Measurements from ENCODE around the gene WDR7. TPM values are rescaled to one million over a fixed set of nuclear protein-coding genes. Genes with fewer than 3 reads are reported as not detected.
A peak's percentile ranks its signal among the peaks of the same experiment; 100 is the strongest.

The WDR7 gene
- total and polyA plus RNA-seq, 10 of the 15 experiments (the other 5 are each of a cell fraction or from before 2014, with no cell fraction given) = 2.8 to 16.5 (median 11.7) TPM

DNA sequence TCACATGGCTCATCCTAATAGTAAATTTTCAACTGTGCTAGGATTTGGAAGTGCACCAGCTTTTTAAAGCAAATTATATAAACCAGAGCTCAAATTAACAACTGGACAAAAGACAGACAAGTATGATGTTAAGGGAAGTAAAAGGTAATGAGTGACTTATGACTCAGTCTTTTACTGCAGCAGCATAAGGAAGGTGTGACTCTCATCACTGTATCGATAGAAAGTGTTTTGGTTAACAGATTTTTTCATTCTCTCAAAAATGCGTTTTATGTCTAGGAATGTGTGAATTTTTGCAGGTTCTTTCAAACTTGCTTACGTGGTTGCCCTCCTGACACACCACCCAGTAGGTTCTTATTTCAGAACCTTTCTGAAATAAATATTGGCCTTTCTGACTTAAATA is 251.5 kb downstream of the WDR7 start:
- DNase-seq (ENCODE audit: low read depth, low spot score) (no peak), ATAC-seq (peak; percentile 82), FAIRE-seq (no peak)
- RAD21 ChIA-PET (ENCODE audit: unreplicated experiment) = interaction anchor here (0.7 to 1.9 kb wide), 5 partner anchors 8 to 121 kb away, joined by 3 to 8 read pairs (median 3); no protein-coding TSS in a partner anchor
- no TSS peak for BruUV-seq (replicated peaks)
- H3K4me1 ChIP-seq (ENCODE audit: control insufficient read depth, insufficient read depth, low read length) = no peaks in the 10 kb centered on the region
- no peaks in the 10 kb centered on the region for H3K79me2 ChIP-seq (ENCODE audit: control insufficient read depth, insufficient read depth, low read length)
- no peaks in the 10 kb centered on the region for H3K9me3 ChIP-seq (replicated peaks; ENCODE audit: control insufficient read depth, insufficient read depth, low read length)
- no peak overlapping the region for H2AFZ ChIP-seq (ENCODE audit: control insufficient read depth, low read depth, low read length)
- H3K36me3 ChIP-seq (ENCODE audit: control insufficient read depth in 2 of 2, insufficient read depth in 2 of 2, low read length in 1 of 2) = no peaks in the 10 kb centered on the region
- no peak overlapping the region for H3K27ac ChIP-seq (ENCODE audit: control insufficient read depth, insufficient read depth)
- WGBS (ENCODE audit: insufficient coverage, insufficient replicate concordance, low lambda C conversion rate, missing lambda C conversion rate) = 100% methylated on average over 3 of the region's 3 CpGs
- intact Hi-C loops (cut with micrococcal nuclease; ENCODE audit: unreplicated experiment) = no loop called here
- H3K27me3 ChIP-seq (replicated peaks in 1 of 2; ENCODE audit: control insufficient read depth in 2 of 2, insufficient read depth in 2 of 2, low read length in 1 of 2) = no peaks in the 10 kb centered on the region
- H3K4me3 ChIP-seq = no peak overlapping the region
- TF ChIP-seq, protein P1, sequence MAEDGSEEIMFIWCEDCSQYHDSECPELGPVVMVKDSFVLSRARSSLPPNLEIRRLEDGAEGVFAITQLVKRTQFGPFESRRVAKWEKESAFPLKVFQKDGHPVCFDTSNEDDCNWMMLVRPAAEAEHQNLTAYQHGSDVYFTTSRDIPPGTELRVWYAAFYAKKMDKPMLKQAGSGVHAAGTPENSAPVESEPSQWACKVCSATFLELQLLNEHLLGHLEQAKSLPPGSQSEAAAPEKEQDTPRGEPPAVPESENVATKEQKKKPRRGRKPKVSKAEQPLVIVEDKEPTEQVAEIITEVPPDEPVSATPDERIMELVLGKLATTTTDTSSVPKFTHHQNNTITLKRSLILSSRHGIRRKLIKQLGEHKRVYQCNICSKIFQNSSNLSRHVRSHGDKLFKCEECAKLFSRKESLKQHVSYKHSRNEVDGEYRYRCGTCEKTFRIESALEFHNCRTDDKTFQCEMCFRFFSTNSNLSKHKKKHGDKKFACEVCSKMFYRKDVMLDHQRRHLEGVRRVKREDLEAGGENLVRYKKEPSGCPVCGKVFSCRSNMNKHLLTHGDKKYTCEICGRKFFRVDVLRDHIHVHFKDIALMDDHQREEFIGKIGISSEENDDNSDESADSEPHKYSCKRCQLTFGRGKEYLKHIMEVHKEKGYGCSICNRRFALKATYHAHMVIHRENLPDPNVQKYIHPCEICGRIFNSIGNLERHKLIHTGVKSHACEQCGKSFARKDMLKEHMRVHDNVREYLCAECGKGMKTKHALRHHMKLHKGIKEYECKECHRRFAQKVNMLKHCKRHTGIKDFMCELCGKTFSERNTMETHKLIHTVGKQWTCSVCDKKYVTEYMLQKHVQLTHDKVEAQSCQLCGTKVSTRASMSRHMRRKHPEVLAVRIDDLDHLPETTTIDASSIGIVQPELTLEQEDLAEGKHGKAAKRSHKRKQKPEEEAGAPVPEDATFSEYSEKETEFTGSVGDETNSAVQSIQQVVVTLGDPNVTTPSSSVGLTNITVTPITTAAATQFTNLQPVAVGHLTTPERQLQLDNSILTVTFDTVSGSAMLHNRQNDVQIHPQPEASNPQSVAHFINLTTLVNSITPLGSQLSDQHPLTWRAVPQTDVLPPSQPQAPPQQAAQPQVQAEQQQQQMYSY (CRISPR knock-in tag; IDR thresholded peaks at IDR 0.05) = no peak
- TF ChIP-seq CHD4 (IDR thresholded peaks at IDR 0.05) (no peak), ZNF24 (IDR thresholded peaks at IDR 0.05) (peak; percentile 45; the same call in 1 of the 2 replicates), ATF7 (IDR thresholded peaks at IDR 0.05; ENCODE audit: low read depth) (peak; percentile 66), MTA2 (IDR thresholded peaks at IDR 0.05; ENCODE audit: low read depth) (peak; percentile 69), ZSCAN29 (IDR thresholded peaks at IDR 0.05) (peak; percentile 87; the same call in 1 of the 2 replicates), DPF2 (IDR thresholded peaks at IDR 0.05) (0 out of 2 replicates have a peak, but pooled peaks have one; percentile 37)
- TF ChIP-seq, protein P2, sequence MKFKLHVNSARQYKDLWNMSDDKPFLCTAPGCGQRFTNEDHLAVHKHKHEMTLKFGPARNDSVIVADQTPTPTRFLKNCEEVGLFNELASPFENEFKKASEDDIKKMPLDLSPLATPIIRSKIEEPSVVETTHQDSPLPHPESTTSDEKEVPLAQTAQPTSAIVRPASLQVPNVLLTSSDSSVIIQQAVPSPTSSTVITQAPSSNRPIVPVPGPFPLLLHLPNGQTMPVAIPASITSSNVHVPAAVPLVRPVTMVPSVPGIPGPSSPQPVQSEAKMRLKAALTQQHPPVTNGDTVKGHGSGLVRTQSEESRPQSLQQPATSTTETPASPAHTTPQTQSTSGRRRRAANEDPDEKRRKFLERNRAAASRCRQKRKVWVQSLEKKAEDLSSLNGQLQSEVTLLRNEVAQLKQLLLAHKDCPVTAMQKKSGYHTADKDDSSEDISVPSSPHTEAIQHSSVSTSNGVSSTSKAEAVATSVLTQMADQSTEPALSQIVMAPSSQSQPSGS (IDR thresholded peaks at IDR 0.05; ENCODE audit: low read length) = no peak
- TF ChIP-seq, protein P3, sequence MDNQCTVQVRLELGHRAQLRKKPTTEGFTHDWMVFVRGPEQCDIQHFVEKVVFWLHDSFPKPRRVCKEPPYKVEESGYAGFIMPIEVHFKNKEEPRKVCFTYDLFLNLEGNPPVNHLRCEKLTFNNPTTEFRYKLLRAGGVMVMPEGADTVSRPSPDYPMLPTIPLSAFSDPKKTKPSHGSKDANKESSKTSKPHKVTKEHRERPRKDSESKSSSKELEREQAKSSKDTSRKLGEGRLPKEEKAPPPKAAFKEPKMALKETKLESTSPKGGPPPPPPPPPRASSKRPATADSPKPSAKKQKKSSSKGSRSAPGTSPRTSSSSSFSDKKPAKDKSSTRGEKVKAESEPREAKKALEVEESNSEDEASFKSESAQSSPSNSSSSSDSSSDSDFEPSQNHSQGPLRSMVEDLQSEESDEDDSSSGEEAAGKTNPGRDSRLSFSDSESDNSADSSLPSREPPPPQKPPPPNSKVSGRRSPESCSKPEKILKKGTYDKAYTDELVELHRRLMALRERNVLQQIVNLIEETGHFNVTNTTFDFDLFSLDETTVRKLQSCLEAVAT (IDR thresholded peaks at IDR 0.05) = 0 out of 2 replicates have a peak, but pooled peaks have one; percentile 20
- H3K9ac ChIP-seq (ENCODE audit: control insufficient read depth, insufficient read depth, low read length) = no peak overlapping the region
- CTCF ChIA-PET = interaction anchor here (1.0 to 1.4 kb wide), 5 partner anchors 10 to 37 kb away, joined by 3 read pairs; no protein-coding TSS in a partner anchor
- POLR2A ChIA-PET = interaction anchor here (0.5 to 1.0 kb wide), 4 partner anchors 8 to 589 kb away, joined by 3 to 6 read pairs (median 4); no protein-coding TSS in a partner anchor
- in situ Hi-C loops (cut with MboI) = no loop called here
- SMC1A ChIA-PET (ENCODE audit: uncharacterized antibody, unreplicated experiment) = interaction anchor here (1.0 to 2.7 kb wide), 8 partner anchors 11 to 121 kb away, joined by 3 to 10 read pairs (median 5); no protein-coding TSS in a partner anchor
- no peak overlapping the region for H3K4me2 ChIP-seq (ENCODE audit: control insufficient read depth, insufficient read depth)
- H4K20me1 ChIP-seq (ENCODE audit: control insufficient read depth, insufficient read depth) = no peaks in the 10 kb centered on the region
